Left renal cortex interstitium (tissue), 4 donors: ENCODE measurements around the gene MYL4. TPM values are rescaled to one million over a fixed set of nuclear protein-coding genes. Genes with fewer than 3 reads are reported as not detected.
"Not testable (repeated sequence)": the region's sequence is repeated elsewhere in the genome, so short reads cannot be mapped to it uniquely, and the experiment has no call there.

Experiments used
- DNase-seq, 4 donors: peaks; one replicate each; pipeline ENCODE4 v3.0.0-alpha.2; 2013; ENCODE audit warnings: low read depth in 4 of 4, low spot score in 2 of 4, missing footprints in 1 of 4
- polyA plus RNA-seq, 4 donors: library from polyadenylated mRNA; unstranded; fragments of 120-200 nt; gene quantifications; one replicate each; pipeline ENCODE4 v1.2.1, GENCODE V29; 2013; ENCODE audit not compliant: insufficient read length in 4 of 4

Gene MYL4
- 1 to 10 TPM; 3.4 to 6.1 (median 3.9) TPM for polyA plus RNA-seq

DNA sequence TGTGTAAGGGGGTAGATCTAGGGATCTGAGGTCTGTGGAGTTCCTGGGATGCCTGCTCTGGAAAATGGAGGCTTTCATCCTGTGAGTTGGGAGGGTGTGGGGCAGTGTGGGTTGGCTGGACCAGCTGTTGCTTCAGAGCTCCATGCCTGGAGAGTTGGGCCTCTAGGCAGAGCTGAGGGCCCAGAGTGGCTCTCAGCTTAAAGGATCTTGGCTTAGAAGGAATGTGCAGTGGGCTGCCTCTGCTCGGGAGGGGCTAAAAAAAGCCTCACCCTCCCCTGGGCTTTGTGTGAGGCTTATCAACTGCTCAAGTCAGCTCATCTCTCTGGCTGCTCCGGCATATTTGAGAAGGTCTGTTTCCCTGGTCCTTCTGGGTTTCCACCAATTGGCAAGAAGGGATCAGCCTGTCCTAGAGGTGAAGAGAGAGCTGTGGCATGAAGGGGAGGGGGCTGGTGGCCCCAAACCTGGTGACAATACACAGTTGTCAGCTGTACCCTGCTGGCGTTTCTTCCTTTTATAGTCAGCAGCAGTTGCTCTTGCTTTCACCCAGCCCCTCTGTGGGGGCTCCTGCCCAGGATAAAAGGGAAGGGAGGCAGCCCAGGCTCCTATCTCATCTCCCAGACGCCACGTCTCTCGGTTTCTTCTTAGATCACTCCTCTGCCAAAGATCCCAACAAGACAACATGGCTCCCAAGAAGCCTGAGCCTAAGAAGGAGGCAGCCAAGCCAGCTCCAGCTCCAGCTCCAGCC lies at the start of gene MYL4:
Gene MYL4, plus strand, starts transcription at position 605 of the 745 bp plus-strand sequence. Its CDS starts 75 bp downstream, at position 680.
- no peak for DNase-seq

GRCh38 chr17:47162013-47162622 lies 47.0 kb upstream of the MYL4 start:
- DNase-seq = no peak

DNA sequence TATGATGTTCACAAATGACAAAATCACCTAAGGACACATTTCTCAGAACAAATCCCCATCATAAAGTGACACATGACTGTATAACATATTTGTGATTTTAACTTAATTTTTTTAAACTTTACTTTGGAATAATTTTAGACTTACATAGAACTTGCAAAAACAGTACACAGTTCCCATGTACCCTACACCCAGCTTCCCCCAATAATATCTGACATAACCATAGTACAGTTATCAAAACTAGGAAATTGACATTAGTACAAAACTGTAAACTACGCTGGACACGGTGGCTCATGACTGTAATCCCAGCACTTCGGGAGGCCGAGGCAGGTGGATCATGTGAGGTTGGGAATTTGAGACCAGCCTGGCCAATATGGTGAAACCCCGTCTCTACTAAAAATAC lies 44.9 kb upstream of the MYL4 start:
- DNase-seq = no peak

DNA sequence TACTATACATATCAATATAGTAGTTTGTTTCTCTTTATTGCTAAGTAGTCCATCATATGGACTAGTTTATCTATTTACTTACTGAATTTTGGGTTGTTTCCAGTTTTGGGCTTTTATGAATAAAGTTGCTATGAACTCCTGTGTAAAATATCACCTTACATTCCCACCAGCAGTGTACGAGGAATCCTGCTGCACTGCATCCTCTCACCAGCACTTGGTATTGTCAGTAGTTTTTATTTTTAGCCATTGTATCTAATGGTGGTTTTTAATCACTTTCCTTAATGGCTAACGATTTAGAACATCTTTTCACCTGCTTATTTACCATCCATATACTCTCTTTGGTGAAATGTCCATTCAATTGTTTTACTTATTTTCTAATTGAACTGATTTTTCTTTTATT lies 44.0 kb upstream of the MYL4 start:
- no peak for DNase-seq

DNA sequence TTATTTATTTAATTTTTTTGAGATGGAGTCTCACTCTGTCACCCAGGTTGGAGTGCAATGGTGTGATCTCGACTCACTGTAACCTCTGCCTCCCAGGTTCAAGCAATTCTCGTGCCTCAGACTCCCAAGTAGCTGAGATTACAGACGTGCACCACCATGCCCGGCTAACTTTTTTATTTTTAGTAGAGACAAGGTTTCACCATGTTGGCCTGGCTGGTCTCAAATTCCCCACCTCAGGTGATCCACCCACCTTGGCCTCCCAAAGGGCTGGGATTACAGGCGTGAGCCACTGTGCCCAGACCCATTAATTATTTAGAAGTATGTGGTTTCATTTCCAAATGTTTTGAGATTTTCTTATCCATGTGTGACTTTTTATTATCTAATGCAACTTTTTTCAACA lies 42.3 kb upstream of the MYL4 start:
- not testable (repeated sequence) for DNase-seq

DNA sequence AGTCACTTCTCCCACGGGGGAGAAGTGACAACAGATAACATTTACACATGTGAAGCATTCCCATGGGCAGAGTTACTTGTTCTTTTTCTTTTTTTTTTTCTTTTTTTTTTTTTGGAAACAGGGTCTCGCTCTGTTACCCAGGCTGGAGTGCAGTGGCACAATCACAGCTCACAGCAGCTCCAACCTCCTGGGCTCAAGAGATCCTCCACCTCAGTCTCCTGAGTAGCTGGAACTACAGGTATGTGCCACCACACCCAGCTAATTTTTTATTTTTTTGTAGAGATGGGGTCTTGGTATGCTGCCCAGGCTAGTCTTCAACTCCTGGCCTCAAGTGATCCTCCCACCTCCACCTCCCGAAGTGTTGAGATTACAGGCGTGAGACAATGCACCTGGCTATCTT lies 40.3 kb upstream of the MYL4 start:
- not testable (repeated sequence) for DNase-seq

GRCh38 chr17:47170710-47171109 lies 38.4 kb upstream of the MYL4 start:
- no peak for DNase-seq

DNA sequence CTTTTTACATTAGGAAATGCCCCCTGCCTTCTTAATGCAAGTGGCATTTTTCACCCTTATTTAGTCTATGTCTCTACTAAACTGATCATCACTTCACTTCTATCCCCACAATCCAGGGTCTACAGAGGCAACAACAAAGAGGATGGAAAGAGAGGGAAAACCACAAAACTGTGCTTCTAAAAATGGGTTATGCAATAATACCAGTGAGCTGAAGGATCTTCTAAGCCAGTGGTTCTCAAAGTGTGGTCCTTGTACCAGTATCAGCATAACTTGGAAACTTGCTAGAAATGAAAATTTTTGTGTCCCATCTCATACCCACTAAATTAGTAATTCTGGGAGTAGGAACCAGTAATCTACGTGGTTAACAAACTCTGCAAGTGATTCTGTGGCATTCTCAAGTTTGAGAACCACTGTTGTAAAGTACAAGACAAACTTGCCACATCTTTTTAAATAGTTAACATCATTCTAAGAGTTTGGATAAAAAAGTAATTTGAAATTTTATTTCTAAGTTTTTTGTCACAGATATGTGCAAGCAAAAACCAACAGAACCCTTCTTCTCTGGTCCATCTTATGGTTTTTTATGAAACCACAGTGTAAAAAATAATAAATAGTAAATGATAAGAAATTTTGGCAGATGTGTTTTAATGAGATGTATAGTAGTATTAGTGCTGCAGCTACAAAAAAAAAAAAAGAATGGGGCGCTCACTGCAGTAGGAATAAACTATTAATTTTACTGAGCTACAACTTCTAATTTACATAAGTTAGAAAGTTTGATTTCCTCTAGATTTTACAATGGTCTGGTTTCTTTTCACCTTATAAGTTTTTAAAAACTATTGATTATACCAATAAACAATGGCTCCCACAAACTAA lies 36.2 kb upstream of the MYL4 start:
- DNase-seq = no peak

GRCh38 chr17:47174823-47175222 lies 34.3 kb upstream of the MYL4 start:
- DNase-seq = not testable (repeated sequence)

DNA sequence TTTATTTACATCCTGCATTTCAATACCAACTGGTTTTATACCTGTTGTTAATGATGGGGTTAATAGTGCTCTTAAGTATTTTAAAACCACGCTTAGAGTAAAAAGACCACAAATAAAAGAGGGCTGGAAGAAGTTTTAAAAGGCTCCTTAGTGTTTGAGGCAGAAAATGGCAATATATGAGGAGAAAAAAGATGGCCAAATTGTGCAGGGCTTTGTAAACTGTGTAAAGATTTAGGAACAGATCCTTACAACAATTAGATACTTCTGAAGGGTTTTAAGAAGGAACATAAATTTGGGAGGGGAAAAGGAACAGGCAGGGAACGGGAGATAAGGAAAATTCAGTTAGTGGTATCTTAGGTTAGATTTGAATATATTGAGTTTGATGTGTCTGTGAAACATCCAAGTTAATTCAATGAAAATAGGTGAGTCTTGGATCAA lies 32.7 kb upstream of the MYL4 start:
- no peak for DNase-seq

DNA sequence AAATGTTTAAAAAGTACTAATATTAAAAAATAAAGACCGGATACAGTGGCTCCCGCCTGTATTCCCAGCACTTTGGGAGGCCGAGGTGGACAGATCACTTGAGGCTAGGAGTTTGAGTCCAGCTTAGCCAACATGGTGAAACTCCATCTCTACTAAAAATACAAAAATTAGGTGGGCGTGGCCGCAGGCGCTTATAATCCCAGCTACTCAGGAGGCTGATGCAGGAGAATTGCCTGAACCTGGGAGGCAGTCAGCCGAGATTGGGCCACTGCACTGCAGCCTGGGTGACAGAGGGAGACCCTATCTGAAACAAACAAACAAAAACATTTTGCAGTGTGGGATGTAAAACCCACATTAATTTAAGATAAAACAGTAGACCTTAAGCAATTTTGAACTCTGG lies 31.9 kb upstream of the MYL4 start:
- no peak for DNase-seq

DNA sequence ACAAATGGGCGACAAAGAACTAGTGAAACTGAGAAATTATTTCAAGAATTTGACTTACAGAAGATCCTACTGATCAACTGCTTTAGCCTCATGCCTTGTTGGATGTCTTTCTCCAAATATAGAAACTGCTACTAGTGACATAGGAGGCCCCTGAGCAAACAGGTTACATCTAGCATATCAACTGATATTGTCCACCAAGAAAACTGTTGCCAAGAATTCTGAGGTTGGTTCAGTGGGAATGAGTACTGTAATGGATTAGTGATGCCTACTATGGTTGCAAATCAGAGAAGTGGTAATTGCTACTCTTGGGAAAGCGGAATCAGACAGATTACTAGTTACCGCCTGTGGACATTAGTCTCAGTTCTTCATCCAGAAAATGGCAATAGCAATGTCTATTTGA lies 30.0 kb upstream of the MYL4 start:
- DNase-seq = no peak

GRCh38 chr17:47180337-47180736 lies 28.8 kb upstream of the MYL4 start:
- no peak for DNase-seq

DNA sequence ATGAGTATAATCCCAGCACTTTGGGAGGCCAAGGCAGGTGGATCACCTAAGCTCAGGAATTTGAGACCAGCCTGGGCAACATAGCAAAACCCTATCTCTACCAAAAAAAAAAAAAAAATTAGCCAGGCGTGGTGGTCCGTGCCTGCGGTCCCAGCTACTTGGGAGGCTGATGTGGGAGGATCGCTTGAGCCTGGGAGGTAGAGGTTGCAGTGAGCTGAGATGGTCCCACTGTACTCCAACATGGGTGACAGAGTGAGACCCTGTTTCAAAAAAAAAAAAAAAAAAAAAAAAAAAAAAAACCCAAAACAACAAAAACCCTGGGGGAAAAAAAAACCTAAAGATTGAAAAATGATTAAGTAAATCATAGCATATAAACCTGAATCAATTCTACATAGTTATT lies 28.2 kb upstream of the MYL4 start:
- not testable (repeated sequence) for DNase-seq

DNA sequence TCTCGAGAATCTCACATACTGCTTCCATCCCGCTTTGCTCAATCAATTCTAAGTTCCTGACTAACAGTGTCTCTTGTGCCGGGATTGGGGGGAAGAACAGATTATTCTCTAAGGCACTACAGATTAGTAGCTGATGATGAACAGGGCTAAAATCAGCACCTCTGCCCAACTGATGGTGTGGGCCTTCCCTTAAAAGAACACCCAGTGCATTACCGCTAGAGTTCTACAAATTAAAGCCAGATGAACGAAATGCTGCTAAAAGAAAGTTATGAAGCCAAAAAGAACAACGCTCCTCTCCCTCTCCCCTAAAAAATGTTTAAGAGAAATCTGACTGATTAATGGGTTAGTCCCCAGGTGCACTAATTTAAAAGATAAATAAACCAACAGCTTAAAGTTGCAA lies 24.5 kb upstream of the MYL4 start:
- no peak for DNase-seq

DNA sequence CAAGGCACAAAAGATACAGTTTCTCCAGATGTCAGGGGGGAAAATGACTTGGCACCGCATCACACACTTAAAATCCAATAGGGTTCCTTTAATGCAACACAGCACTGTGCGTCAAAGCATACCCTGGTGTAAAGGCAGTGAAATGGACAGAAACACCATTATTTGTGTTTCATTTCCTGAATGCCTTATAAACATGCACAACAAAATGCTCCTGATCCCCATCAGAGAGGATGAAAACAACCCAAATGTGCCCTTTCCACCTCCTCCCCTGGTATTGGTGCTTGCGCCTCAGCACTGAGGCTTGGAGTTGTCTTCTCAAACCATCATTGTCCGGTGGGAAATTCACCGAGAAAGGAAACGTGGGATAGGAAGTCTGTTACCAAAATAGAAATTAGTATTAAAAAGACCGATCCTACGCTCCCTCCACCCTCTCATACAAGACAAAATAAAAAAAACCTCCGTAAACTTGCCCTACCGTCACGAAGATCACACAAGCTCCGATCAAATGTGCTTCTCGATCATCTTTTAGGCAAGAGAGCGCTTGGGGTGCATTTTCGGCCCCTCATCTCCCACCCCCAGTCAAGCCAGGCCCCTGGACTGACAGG lies 20.8 kb upstream of the MYL4 start:
- DNase-seq = peak in 3 of 4 donors; percentile 28 to 63 (median 53)

GRCh38 chr17:47188876-47189731 lies 20.0 kb upstream of the MYL4 start, which contains the start of gene CDC27:
CDC27 (minus strand) TSS chr17:47189295; CDS start chr17:47189172, 123 bp downstream.
- peak; percentile 99 to 100 (median 100) for DNase-seq

DNA sequence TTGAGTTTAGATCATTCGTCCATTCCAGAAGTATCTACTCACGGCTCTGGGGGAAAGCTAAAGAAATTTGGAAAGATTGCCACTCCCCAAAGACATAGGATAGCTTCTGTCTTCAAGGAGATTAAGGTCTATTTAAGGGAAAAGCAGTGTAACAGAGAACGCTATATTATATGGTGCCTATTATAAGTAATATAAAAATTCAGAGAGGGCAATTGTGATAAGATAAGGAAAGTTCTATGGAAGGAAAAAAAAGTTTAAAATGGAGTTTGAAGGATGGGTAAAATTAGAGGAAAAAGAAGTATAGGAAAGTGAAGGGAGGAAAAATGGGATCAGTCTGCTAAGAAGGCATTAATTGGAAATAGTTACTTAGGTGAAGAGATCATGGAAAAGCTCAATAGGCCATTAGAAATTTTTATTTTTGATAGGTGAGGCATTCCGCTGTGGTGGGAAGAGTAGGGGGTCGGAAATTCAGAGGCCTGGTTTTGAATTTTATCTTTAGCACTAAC lies 19.4 kb upstream of the MYL4 start:
- DNase-seq = no peak

- DNase-seq = no peak
Observed at GRCh38 chr17:47190243-47190642, 18.9 kb upstream of the MYL4 start.

DNA sequence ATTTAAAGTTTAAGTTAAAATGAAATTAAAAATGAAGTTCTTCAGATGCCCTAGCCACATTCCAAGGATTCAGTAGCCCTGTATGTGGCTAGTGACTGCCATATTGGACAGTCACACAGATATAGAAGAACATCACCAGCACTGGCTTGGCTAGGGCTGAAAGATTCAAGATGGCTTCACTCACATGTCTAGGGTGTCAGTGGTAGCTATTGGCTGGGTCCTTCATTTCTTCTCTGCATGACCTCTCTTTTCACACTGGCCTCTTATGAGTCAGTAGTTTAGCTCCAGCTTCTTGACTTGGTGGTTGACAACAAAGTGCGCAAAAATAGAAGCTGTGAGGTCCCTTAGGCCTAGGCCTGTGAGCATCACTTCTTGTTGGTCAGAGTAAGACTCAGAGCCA lies 18.4 kb upstream of the MYL4 start:
- no peak for DNase-seq
